SU-DHL-6 (cell line): ENCODE data around the gene VPS37C.

Experiments
- EZH2phosphoT487 ChIP-seq: fragments of 200-600 bp; sonication (generic), shearing (Covaris generic); conservative IDR thresholded peaks from 2 replicates; pipeline ENCODE4 v1.6.1; 2018; ENCODE audit warnings: mild to moderate bottlenecking, antibody characterized with exemption, low read length, moderate library complexity, mixed read lengths
- TF ChIP-seq, protein P1 (sequence below): fragments of 200-600 bp; sonication (generic); IDR thresholded peaks from one replicate; pipeline ENCODE4 v1.5.1; 2017; ENCODE audit warnings: antibody characterized with exemption, mild to moderate bottlenecking, low read length, moderate library complexity; ENCODE audit not compliant: insufficient read depth, poor library complexity, severe bottlenecking

DNA sequence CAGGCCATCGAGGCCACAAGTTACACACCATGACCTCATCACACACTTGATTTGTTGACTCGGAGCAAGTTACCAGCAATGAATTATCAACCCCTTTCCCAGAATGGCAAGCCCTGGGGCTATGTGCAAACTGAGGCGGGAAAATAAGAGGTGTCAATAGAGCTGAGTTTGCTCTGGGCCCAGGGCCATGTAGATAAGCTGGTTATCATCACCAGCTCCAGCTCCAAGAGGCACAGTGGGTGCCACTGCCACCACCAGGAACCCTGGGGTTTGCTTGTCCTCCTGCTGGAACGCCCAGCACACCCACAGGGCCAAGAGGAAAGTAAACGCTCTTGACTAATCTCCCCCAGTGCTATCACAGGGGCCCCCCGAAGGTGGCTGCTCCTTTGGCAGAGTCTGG lies 13.0 kb upstream of the VPS37C start:
- TF ChIP-seq, protein P1, sequence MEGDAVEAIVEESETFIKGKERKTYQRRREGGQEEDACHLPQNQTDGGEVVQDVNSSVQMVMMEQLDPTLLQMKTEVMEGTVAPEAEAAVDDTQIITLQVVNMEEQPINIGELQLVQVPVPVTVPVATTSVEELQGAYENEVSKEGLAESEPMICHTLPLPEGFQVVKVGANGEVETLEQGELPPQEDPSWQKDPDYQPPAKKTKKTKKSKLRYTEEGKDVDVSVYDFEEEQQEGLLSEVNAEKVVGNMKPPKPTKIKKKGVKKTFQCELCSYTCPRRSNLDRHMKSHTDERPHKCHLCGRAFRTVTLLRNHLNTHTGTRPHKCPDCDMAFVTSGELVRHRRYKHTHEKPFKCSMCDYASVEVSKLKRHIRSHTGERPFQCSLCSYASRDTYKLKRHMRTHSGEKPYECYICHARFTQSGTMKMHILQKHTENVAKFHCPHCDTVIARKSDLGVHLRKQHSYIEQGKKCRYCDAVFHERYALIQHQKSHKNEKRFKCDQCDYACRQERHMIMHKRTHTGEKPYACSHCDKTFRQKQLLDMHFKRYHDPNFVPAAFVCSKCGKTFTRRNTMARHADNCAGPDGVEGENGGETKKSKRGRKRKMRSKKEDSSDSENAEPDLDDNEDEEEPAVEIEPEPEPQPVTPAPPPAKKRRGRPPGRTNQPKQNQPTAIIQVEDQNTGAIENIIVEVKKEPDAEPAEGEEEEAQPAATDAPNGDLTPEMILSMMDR: no peak
- no peak for TF ChIP-seq EZH2phosphoT487
